VCaP (cell line): ENCODE measurements around the gene RC3H1.
"Not testable (repeated sequence)": the region's sequence is repeated elsewhere in the genome, so short reads cannot be mapped to it uniquely, and the experiment has no call there.

Experiments used
- H3K27ac ChIP-seq: fragments of 450-650 bp; 2 replicates; pipeline ENCODE4 v1.5.1; 2017
- CTCF ChIP-seq: fragments of 450-650 bp; conservative IDR thresholded peaks from 2 replicates; pipeline ENCODE4 v1.5.1; 2017; ENCODE audit warnings: mild to moderate bottlenecking, moderate library complexity

RC3H1 gene

GRCh38 chr1:173988068-173988467, 34.1 kb downstream of the RC3H1 start:
- H3K27ac ChIP-seq = no peak overlapping the region
- no peak for TF ChIP-seq CTCF

GRCh38 chr1:173986951-173987350, 35.2 kb downstream of the RC3H1 start:
- no peak overlapping the region for H3K27ac ChIP-seq
- no peak for TF ChIP-seq CTCF

GRCh38 chr1:173970252-173970651, 51.9 kb downstream of the RC3H1 start:
- no peak for TF ChIP-seq CTCF
- no peak overlapping the region for H3K27ac ChIP-seq

GRCh38 chr1:173965896-173966295, 56.3 kb downstream of the RC3H1 start:
- not testable (repeated sequence) for H3K27ac ChIP-seq

GRCh38 chr1:173963477-173963876, 58.7 kb downstream of the RC3H1 start:
- no peak for TF ChIP-seq CTCF
- no peak overlapping the region for H3K27ac ChIP-seq

- TF ChIP-seq CTCF = no peak
- H3K27ac ChIP-seq = no peak overlapping the region
Measured at GRCh38 chr1:173960625-173961024, 61.5 kb downstream of the RC3H1 start.

GRCh38 chr1:173954179-173954578, 68.0 kb downstream of the RC3H1 start:
- TF ChIP-seq CTCF = no peak
- H3K27ac ChIP-seq = no peak overlapping the region

- no peak for TF ChIP-seq CTCF
- no peak overlapping the region for H3K27ac ChIP-seq
Measured at GRCh38 chr1:173948594-173948993, 73.6 kb downstream of the RC3H1 start.
